ENCODE data around the gene ZNF791.

- no peak for TF ChIP-seq CTCF (conservative IDR thresholded peaks at IDR 0.05)
- no peak for TF ChIP-seq ZFX (IDR thresholded peaks at IDR 0.05)
Measured at GRCh38 chr19:12578641-12579040, 32.1 kb upstream of the ZNF791 start.
